Activated T-helper 17 cell treated with anti-CD3 and anti-CD28 coated beads, Interleukin-2, amount 50 U/mL, for 72 hours (primary cell): ENCODE data around the gene GREB1. TPM values are rescaled to one million over a fixed set of nuclear protein-coding genes. Genes with fewer than 3 reads are reported as not detected.

Experiments
- ATAC-seq: fragments of 150-1000 bp; cut with Tn5 transposase; replicated peaks from 2 replicates; pipeline ENCODE4 v1.10.0; 2021; ENCODE audit warnings: mild to moderate bottlenecking, moderate library complexity
- H3K27ac Mint-ChIP-seq: one replicate; pipeline ENCODE4 v1.8.0; 2022; ENCODE audit warnings: mixed read lengths
- H3K27me3 Mint-ChIP-seq: one replicate; pipeline ENCODE4 v1.8.0; 2022; ENCODE audit warnings: mixed read lengths
- H3K36me3 Mint-ChIP-seq: one replicate; pipeline ENCODE4 v1.8.0; 2022; ENCODE audit warnings: low read depth, mild to moderate bottlenecking, mixed read lengths
- H3K4me1 Mint-ChIP-seq: one replicate; pipeline ENCODE4 v1.8.0; 2022; ENCODE audit warnings: mixed read lengths
- H3K4me3 Mint-ChIP-seq: one replicate; pipeline ENCODE4 v1.8.0; 2022; ENCODE audit warnings: mild to moderate bottlenecking, mixed read lengths
- H3K9me3 Mint-ChIP-seq: one replicate; pipeline ENCODE4 v1.8.0; 2022; ENCODE audit warnings: mixed read lengths
- total RNA-seq, 2 donors: library from RNA; stranded (reverse); gene quantifications; one replicate each; pipeline ENCODE4 v1.2.3, GENCODE V29; 2022

GREB1 gene
- total RNA-seq, 2 donors from 2014 or later: 0.95 to 1.0 TPM

DNA sequence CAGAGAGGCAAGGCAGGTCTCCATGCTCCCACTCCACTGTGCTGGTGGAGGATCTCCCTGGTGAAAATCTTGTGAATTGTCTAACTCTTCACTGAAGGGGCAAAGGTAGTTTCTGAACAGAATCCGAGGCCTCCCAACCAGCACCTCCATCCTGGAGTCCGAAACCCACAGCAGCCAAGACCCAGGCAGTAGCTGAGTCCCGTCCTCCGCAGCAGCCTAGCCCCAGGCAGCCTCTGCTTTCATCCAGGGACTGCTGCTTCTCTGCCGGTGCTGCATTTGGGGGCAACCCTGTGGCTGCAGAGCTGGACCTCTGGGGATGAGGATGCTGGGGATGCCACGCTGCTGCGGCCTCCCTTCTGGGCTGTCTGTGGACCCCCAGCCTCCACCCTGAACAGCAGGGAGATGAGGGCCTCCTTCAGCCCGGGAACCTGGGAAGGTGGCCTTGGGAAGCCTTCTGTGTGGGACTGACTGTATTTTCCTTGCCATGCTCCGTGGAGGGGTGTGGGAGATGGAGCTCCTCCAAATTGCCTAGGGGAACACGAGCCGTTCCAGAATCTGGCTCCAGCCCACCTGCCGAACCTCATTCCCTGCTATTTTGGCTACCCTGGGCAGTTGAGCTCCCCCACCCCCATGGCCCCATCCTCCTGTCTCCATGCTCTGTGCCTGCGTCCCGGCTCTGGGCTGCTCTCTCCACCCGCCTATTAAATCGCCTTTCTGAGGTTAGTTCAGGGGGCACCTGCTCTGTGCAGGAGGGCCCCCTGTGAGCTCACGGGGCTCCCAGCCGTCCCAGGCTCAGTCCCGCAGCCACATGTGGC, 48.2 kb downstream of the GREB1 start:
- Mint-ChIP-seq H3K27ac (peak overlapping the region; percentile 26), H3K9me3 (no peaks in the 10 kb centered on the region)

GRCh38 chr2:11582612-11582861, 48.7 kb downstream of the GREB1 start:
- ATAC-seq: no peak
- peak overlapping the region; percentile 22 for H3K4me3 Mint-ChIP-seq
- peak overlapping the region; percentile 71 for H3K27ac Mint-ChIP-seq
- no peaks in the 10 kb centered on the region for H3K9me3 Mint-ChIP-seq
- no peaks in the 10 kb centered on the region for H3K4me1 Mint-ChIP-seq
- peaks cover 16% of the 10 kb centered on the region for H3K27me3 Mint-ChIP-seq
- no peaks in the 10 kb centered on the region for H3K36me3 Mint-ChIP-seq

More for the DNA sequence above, 48.2 kb downstream of the GREB1 start:
- no peaks in the 10 kb centered on the region for H3K36me3 Mint-ChIP-seq
- no peak for ATAC-seq
- no peaks in the 10 kb centered on the region for H3K4me1 Mint-ChIP-seq
- H3K27me3 Mint-ChIP-seq: peaks cover 13% of the 10 kb centered on the region
- H3K4me3 Mint-ChIP-seq: no peak overlapping the region

DNA sequence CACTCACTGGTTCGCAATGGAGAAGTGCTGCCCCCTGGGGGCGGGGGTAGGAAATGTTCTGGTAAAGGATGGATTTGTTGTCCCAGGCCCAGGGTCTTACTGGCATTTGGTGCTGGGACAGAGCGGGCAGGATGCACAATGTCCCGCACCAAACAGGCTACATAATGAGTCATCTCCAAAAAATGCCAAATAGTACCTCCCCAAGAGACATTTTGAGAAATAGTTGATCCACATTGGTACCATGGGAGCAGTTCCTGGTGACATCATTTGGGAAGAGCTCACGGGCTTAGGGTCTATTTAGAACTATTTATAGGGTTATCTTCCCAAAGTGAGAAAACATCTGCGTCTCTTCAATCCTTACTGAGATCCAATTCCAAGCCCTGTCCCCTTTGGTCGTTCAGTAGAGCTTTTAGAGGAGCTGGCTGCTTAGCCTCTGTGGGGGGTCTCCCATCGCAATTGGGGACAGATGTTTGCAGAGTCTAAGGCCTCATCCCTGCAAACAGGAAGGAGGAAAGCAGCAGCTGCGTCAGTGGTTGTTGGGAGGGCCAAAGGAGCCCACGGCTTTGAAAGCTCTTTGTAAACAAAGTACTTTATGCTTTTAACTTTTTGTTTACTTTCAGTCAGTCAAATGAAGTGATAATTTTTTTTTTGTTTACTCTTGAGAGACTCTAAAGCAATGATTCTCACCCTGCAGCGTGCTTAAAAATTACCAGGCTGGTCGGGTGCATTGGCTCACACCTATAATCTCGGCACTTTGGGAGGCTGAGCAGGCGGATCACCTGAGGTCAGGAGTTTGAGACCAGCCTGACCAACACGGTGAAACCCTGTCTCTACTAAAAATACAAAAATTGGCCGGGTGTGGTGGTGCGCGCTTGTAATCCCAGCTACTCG, 49.3 kb downstream of the GREB1 start:
- Mint-ChIP-seq H3K36me3 (no peaks in the 10 kb centered on the region), H3K27me3 (peaks cover 16% of the 10 kb centered on the region), H3K9me3 (no peaks in the 10 kb centered on the region), H3K4me3 (peak overlapping the region; percentile 22), H3K27ac (peak overlapping the region; percentile 71), H3K4me1 (no peaks in the 10 kb centered on the region)
- no peak for ATAC-seq

DNA sequence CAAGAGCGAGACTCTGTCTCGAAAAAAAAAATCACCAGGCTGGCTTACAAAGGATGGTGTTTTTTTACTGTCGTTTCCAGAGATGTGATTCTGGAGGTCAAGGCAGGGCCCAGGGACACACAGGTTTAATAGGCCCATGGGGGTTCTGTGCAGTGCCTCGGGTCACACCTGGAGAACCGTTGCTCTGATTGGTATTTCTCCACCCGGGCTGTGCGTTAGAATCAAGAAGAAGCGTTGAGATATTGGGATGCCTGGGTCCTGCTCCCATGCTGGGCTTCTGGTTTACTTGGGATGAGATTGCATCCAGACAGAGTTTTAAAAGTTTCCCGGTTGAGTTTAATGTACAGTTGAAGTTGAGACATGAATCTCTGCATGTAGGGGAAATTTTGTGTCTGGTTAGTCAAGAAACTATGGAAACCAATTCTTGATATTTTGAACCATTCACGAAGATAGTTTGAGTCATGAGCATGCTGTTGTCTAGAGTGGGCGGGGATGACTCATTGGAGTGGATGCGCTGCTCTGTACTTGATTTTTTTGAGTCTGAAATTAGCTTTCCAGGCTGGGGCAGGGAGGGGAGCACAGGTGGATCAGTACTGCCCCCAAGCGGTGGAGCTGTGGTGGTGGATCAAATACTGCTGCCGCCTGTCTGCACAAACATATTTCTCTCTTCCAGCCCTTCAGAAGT, 50.1 kb downstream of the GREB1 start:
- peak; percentile 98 for ATAC-seq
- Mint-ChIP-seq H3K4me3 (peak overlapping the region; percentile 6), H3K9me3 (no peaks in the 10 kb centered on the region), H3K27ac (peak overlapping the region; percentile 71), H3K4me1 (no peaks in the 10 kb centered on the region), H3K36me3 (no peaks in the 10 kb centered on the region), H3K27me3 (peaks cover 16% of the 10 kb centered on the region)

- H3K9me3 Mint-ChIP-seq: no peaks in the 10 kb centered on the region
- no peak overlapping the region for H3K4me3 Mint-ChIP-seq
- no peaks in the 10 kb centered on the region for H3K4me1 Mint-ChIP-seq
- H3K27me3 Mint-ChIP-seq: peaks cover 16% of the 10 kb centered on the region
- ATAC-seq: no peak
- H3K36me3 Mint-ChIP-seq: no peaks in the 10 kb centered on the region
- H3K27ac Mint-ChIP-seq: peak overlapping the region; percentile 71
These were observed 50.7 kb downstream of the GREB1 start for GRCh38 chr2:11584525-11585056.

GRCh38 chr2:11585071-11585470, 51.2 kb downstream of the GREB1 start:
- no peaks in the 10 kb centered on the region for H3K4me1 Mint-ChIP-seq
- H3K36me3 Mint-ChIP-seq: no peaks in the 10 kb centered on the region
- no peaks in the 10 kb centered on the region for H3K9me3 Mint-ChIP-seq
- no peak overlapping the region for H3K4me3 Mint-ChIP-seq
- ATAC-seq: no peak
- peaks cover 16% of the 10 kb centered on the region for H3K27me3 Mint-ChIP-seq
- H3K27ac Mint-ChIP-seq: peak overlapping the region; percentile 21

- Mint-ChIP-seq H3K9me3 (no peaks in the 10 kb centered on the region), H3K4me1 (no peaks in the 10 kb centered on the region), H3K4me3 (no peak overlapping the region), H3K36me3 (no peaks in the 10 kb centered on the region), H3K27ac (no peak overlapping the region), H3K27me3 (peaks cover 11% of the 10 kb centered on the region)
- ATAC-seq: no peak
These were observed 54.6 kb downstream of the GREB1 start for GRCh38 chr2:11588228-11589110.

- Mint-ChIP-seq H3K9me3 (no peaks in the 10 kb centered on the region), H3K36me3 (no peaks in the 10 kb centered on the region), H3K27ac (no peak overlapping the region), H3K4me3 (no peak overlapping the region), H3K27me3 (peaks cover 11% of the 10 kb centered on the region), H3K4me1 (no peaks in the 10 kb centered on the region)
- ATAC-seq: no peak
These were observed 55.6 kb downstream of the GREB1 start for GRCh38 chr2:11589316-11589940.

DNA sequence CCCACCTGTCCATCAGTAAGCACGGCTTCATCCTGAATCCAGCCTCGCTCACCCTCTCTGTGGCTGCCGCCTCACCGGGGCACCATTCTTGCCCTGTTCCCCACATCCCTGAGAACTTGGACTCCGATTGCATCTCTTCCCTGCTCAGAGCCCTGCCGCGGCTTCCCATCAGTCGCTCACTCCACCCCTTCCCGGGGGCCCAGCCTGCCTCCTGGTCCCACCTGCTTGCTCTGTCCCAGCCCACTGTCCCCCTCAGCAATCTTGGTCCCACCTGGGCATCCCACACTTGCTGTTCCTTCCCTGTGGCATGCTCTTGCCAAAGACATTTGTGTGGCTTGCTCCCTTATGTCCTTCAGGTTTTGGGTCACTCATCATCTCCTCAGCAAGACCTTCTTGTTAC, 56.3 kb downstream of the GREB1 start:
- Mint-ChIP-seq H3K36me3 (no peaks in the 10 kb centered on the region), H3K9me3 (no peaks in the 10 kb centered on the region), H3K4me1 (no peaks in the 10 kb centered on the region), H3K27me3 (peaks cover 9% of the 10 kb centered on the region), H3K27ac (no peak overlapping the region), H3K4me3 (no peak overlapping the region)
- no peak for ATAC-seq

GRCh38 chr2:11591091-11591490, 57.2 kb downstream of the GREB1 start:
- H3K27ac Mint-ChIP-seq: no peak overlapping the region
- no peaks in the 10 kb centered on the region for H3K4me1 Mint-ChIP-seq
- no peak overlapping the region for H3K4me3 Mint-ChIP-seq
- H3K9me3 Mint-ChIP-seq: no peaks in the 10 kb centered on the region
- H3K36me3 Mint-ChIP-seq: no peaks in the 10 kb centered on the region
- no peak for ATAC-seq
- H3K27me3 Mint-ChIP-seq: peaks cover 10% of the 10 kb centered on the region

- H3K27ac Mint-ChIP-seq: no peak overlapping the region
- H3K9me3 Mint-ChIP-seq: no peaks in the 10 kb centered on the region
- no peak overlapping the region for H3K4me3 Mint-ChIP-seq
- no peaks in the 10 kb centered on the region for H3K36me3 Mint-ChIP-seq
- H3K27me3 Mint-ChIP-seq: peaks cover 6% of the 10 kb centered on the region
- H3K4me1 Mint-ChIP-seq: no peaks in the 10 kb centered on the region
- ATAC-seq: no peak
These were observed 59.1 kb downstream of the GREB1 start for GRCh38 chr2:11592671-11593574.

GRCh38 chr2:11596801-11597200, 63.0 kb downstream of the GREB1 start:
- no peak overlapping the region for H3K27ac Mint-ChIP-seq
- H3K4me3 Mint-ChIP-seq: no peak overlapping the region
- H3K9me3 Mint-ChIP-seq: no peaks in the 10 kb centered on the region
- no peaks in the 10 kb centered on the region for H3K4me1 Mint-ChIP-seq
- H3K36me3 Mint-ChIP-seq: no peaks in the 10 kb centered on the region
- H3K27me3 Mint-ChIP-seq: peaks cover 6% of the 10 kb centered on the region
- ATAC-seq: no peak
